Gastrocnemius medialis (tissue), 4 donors: ENCODE measurements around the gene YIPF1. TPM values are rescaled to one million over a fixed set of nuclear protein-coding genes. Genes with fewer than 3 reads are reported as not detected.

Source experiments
- ATAC-seq, 2 donors: fragments of 150-250 bp; one replicate each; pipeline ENCODE4 v1.9.1; 2016
- DNase-seq, 2 donors: peaks; one replicate each; pipeline ENCODE4 v3.0.0-alpha.2; 2019
- H3K27ac ChIP-seq, 4 donors: fragments of 200-600 bp; sonication (generic); 1 replicate in 1 of 4; 2 replicates in 3 of 4; pipeline ENCODE4 v1.5.1; 2016 to 2018; ENCODE audit warnings: mild to moderate bottlenecking in 2 of 4, moderate library complexity in 1 of 4
- H3K27me3 ChIP-seq, 3 donors: fragments of 200-600 bp; sonication (generic) in 2 of 3; 1 replicate in 1 of 3; 2 replicates in 2 of 3; pipeline versions ENCODE4 v1.5.1 to v1.6.0; 2016 to 2019; ENCODE audit warnings: mild to moderate bottlenecking in 1 of 3, moderate library complexity in 1 of 3
- H3K36me3 ChIP-seq, 2 donors: fragments of 200-600 bp; sonication (generic) in 1 of 2; one replicate each; pipeline ENCODE4 v1.5.1; 2017 to 2018
- H3K4me1 ChIP-seq, 2 donors: fragments of 200-600 bp; sonication (generic) in 1 of 2; one replicate each; pipeline ENCODE4 v1.5.1; 2016 to 2017; ENCODE audit warnings: mild to moderate bottlenecking in 2 of 2
- H3K4me3 ChIP-seq, 4 donors: fragments of 200-600 bp; sonication (generic) in 3 of 4; 1 replicate in 1 of 4; 2 replicates in 3 of 4; pipeline ENCODE4 v1.5.1; 2016 to 2019; ENCODE audit warnings: mild to moderate bottlenecking in 2 of 4
- H3K9me3 ChIP-seq, 3 donors: fragments of 200-600 bp; sonication (generic) in 2 of 3; 1 replicate in 1 of 3; 2 replicates in 2 of 3; pipeline ENCODE4 v1.5.1; 2016 to 2019
- CTCF ChIP-seq, 5 experiments: fragments of 450-650 bp in 3 of 5; fragments of 200-600 bp in 2 of 5; sonication (generic) in 2 of 5; IDR thresholded peaks in 4 of 5; conservative IDR thresholded peaks in 1 of 5; 1 replicate in 4 of 5; 2 replicates in 1 of 5; pipeline ENCODE4 v1.5.1; 2016 to 2019; ENCODE audit warnings: antibody characterized with exemption in 5 of 5, mild to moderate bottlenecking in 3 of 5, moderate library complexity in 3 of 5
- POLR2A ChIP-seq, 2 donors: fragments of 450-650 bp; IDR thresholded peaks; one replicate each; pipeline ENCODE4 v1.6.1; 2017; ENCODE audit warnings: antibody characterized with exemption in 2 of 2, mild to moderate bottlenecking in 2 of 2, moderate library complexity in 2 of 2
- in situ Hi-C, 4 donors: fragments of 200-750 bp; cut with MboI; loops; one replicate each; pipeline versions ENCODE4 v1.15.0 to v1.8.0; 2017; ENCODE audit warnings: low sequenced_read_pairs in 4 of 4
- intact Hi-C: fragments of 100-400 bp; cut with DNase I; formaldehyde crosslinking; loops from one replicate; pipeline ENCODE4 v1.15.1; 2023; ENCODE audit warnings: low total_unique reads
- total RNA-seq, 4 donors: library from RNA; depleted of rRNA; stranded (reverse); fragments of >200 nt; gene quantifications; one replicate each; pipeline versions ENCODE4 v1.1.0 to v1.2.3, GENCODE V29; 2016

The YIPF1 gene
- total RNA-seq, 4 donors from 2014 or later, result 18.8 to 34.8 (median 27.2) TPM

DNA sequence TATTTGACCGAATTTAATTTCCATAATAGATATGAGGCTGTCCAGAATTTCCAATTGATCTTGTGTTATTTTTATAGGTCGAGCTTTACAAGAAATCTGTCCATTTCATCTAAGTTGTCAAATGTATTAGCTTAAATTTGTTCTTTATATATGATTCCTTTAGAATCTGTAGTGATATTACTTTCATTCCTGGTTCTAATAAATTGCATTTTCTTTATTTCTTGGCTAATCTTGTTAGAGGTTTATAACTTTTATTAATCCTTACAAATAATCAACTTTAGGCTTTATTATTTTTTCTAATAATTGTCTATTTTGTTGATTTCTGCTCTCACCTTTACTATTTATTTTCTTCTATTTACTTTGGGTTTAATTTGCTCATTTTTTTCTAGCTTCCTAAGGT, 41.9 kb upstream of the YIPF1 start:
- DNase-seq (no peak), ATAC-seq (no peak)
- Histone ChIP-seq H3K9me3 (no peaks in the 10 kb centered on the region), H3K27ac (no peak overlapping the region), H3K4me1 (no peaks in the 10 kb centered on the region), H3K27me3 (no peaks in the 10 kb centered on the region), H3K36me3 (no peaks in the 10 kb centered on the region), H3K4me3 (no peak overlapping the region)
- intact Hi-C loops (no loop called here), in situ Hi-C loops (no loop called here)
- TF ChIP-seq CTCF (IDR thresholded peaks at IDR 0.05 in 4 of 5, conservative IDR thresholded peaks at IDR 0.05 in 1 of 5), result no peak
- TF ChIP-seq POLR2A (IDR thresholded peaks at IDR 0.05), result no peak

- in situ Hi-C loops, result no loop called here
These were observed 41.3 kb upstream of the YIPF1 start for GRCh38 chr1:53930932-53931331.

DNA sequence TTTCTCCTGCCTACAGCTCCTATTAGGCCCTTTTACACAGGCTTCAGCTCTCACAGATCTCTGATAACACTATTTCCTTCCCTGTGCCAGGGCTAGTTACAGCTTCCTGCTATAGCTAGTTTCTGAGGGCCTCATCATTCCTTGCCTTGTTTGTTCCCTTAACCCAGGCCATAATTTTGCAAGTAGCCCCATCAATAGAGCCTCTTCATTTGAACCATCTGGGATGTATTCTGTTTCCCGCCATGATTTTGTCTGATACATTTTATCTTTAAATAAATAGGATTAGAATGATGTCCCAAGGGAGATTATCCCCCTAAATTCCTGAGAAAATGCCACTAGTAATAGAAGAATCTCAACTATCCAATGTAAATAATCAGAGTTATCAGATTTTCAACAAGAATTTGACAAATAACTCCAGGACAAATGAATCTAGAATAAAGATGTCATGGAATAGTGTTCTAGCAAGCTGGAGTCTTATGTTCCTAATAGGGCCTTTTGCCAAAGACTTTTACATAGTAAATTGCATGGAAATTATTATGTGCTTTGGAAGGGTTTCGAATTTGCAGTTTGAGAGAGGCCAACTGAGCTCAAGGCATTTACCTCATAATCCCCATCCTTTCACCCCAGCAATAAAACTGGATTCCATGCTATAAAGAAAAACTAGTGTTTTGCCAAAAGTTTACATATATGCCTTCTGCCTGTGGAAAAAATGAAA, 39.8 kb upstream of the YIPF1 start:
- no peak overlapping the region for H3K27ac ChIP-seq
- H3K4me1 ChIP-seq, result no peaks in the 10 kb centered on the region
- no peaks in the 10 kb centered on the region for H3K27me3 ChIP-seq
- no peaks in the 10 kb centered on the region for H3K36me3 ChIP-seq
- no peaks in the 10 kb centered on the region for H3K9me3 ChIP-seq
- DNase-seq (no peak), ATAC-seq (no peak)
- TF ChIP-seq POLR2A (IDR thresholded peaks at IDR 0.05) (no peak), CTCF (IDR thresholded peaks at IDR 0.05 in 4 of 5, conservative IDR thresholded peaks at IDR 0.05 in 1 of 5) (no peak)
- in situ Hi-C loops, result no loop called here
- intact Hi-C loops, result no loop called here
- H3K4me3 ChIP-seq, result no peak overlapping the region

More at GRCh38 chr1:53930932-53931331, 41.3 kb upstream of the YIPF1 start:
- intact Hi-C loops, result no loop called here
- H3K27me3 ChIP-seq, result no peaks in the 10 kb centered on the region
- H3K4me3 ChIP-seq, result no peak overlapping the region
- H3K9me3 ChIP-seq, result no peaks in the 10 kb centered on the region
- H3K27ac ChIP-seq, result no peak overlapping the region
- H3K36me3 ChIP-seq, result no peaks in the 10 kb centered on the region
- DNase-seq (no peak), ATAC-seq (no peak)
- H3K4me1 ChIP-seq, result no peaks in the 10 kb centered on the region
- TF ChIP-seq CTCF (IDR thresholded peaks at IDR 0.05 in 4 of 5, conservative IDR thresholded peaks at IDR 0.05 in 1 of 5) (no peak), POLR2A (IDR thresholded peaks at IDR 0.05) (no peak)

DNA sequence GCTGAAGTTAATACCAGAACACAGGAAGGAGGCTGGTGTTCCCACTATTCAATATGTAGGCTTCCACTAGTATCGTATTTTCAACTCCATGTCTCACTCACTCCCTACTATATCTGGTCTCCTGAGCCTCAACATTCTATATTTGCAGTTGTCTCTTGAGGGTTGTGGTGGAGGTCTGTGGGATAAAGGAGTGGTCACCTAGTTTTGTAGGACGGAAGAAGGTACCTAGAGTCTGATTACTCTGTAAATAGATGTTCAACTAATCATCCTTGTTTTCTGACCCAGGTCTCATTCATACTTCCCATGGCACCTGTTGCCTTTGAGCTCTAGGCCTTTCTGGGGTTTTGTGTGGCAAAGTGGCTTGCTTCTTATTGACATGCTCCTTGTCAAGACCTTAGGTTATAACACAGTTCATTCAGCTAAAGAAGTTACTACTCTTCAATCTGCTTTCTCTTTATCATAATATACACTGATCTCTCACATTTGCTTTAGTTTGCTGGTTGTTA, 37.8 kb upstream of the YIPF1 start:
- DNase-seq (no peak), ATAC-seq (no peak)
- no peak overlapping the region for H3K27ac ChIP-seq
- H3K36me3 ChIP-seq, result no peaks in the 10 kb centered on the region
- intact Hi-C loops (no loop called here), in situ Hi-C loops (no loop called here)
- no peak for TF ChIP-seq POLR2A (IDR thresholded peaks at IDR 0.05)
- no peak for TF ChIP-seq CTCF (IDR thresholded peaks at IDR 0.05 in 4 of 5, conservative IDR thresholded peaks at IDR 0.05 in 1 of 5)
- H3K4me1 ChIP-seq, result no peaks in the 10 kb centered on the region
- H3K4me3 ChIP-seq, result no peak overlapping the region
- no peaks in the 10 kb centered on the region for H3K9me3 ChIP-seq
- H3K27me3 ChIP-seq, result no peaks in the 10 kb centered on the region
